ENCODE measurements around the gene MFN1. TPM values are rescaled to one million over a fixed set of nuclear protein-coding genes. Genes with fewer than 3 reads are reported as not detected.

Gene MFN1
- total RNA-seq, 1 donor = 44.7 TPM

GRCh38 chr3:179436517-179436916 lies 89.0 kb downstream of the MFN1 start:
- no peak for DNase-seq (ENCODE audit: low read depth)
- no peak for TF ChIP-seq CTCF (IDR thresholded peaks at IDR 0.05; ENCODE audit: insufficient read depth, low read length)
- H3K4me3 ChIP-seq (ENCODE audit: low read depth, low read length) = no peak overlapping the region

- no peak for TF ChIP-seq CTCF (IDR thresholded peaks at IDR 0.05; ENCODE audit: insufficient read depth, low read length)
- DNase-seq (ENCODE audit: low read depth) = no peak
These were observed 91.3 kb downstream of the MFN1 start for GRCh38 chr3:179438841-179439240.

More at GRCh38 chr3:179438841-179439240, 91.3 kb downstream of the MFN1 start:
- H3K4me3 ChIP-seq (ENCODE audit: low read depth, low read length) = no peak overlapping the region

Other genes with a start within 250 kb of the MFN1 start
- gene PIK3CA, start 199.4 kb upstream of the MFN1 start, total RNA-seq (ENCODE audit: low replicate concordance) = 26.6 and 31.8 TPM in 2 replicates
- gene KCNMB3, start 96.6 kb upstream of the MFN1 start, total RNA-seq (ENCODE audit: low replicate concordance) = 0.08 and 2.2 TPM in 2 replicates
- 39.9 and 55.8 TPM in 2 replicates for gene ZNF639, start 24.7 kb upstream of the MFN1 start, total RNA-seq (ENCODE audit: low replicate concordance)
- 50.5 and 63.4 TPM in 2 replicates for gene GNB4, start 103.8 kb downstream of the MFN1 start, total RNA-seq (ENCODE audit: low replicate concordance)
- 72.8 and 154 TPM in 2 replicates for gene ACTL6A, start 215.2 kb downstream of the MFN1 start, total RNA-seq (ENCODE audit: low replicate concordance)